ENCODE data around the gene ANO1.

DNA sequence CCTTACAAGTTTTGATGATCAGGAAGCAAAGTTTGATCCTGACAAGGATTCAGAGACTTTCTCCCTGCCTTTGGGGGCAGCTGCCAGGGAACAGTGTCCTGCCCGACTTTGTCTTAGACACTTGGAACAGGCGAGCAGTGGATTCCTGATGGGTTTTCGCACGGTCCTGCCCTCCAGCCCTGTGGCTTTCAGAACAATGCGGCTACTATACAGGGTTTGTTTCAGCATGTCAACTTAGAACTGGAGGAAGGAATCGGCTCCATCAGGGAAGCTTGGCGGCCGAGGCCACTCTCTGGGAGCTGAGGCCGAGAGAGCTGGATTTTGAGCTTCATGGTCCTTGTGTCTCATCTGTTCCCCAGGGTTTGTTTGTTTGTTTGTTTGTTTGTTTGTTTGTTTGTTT, 11.5 kb downstream of the ANO1 start:
- TF ChIP-seq, protein P1, sequence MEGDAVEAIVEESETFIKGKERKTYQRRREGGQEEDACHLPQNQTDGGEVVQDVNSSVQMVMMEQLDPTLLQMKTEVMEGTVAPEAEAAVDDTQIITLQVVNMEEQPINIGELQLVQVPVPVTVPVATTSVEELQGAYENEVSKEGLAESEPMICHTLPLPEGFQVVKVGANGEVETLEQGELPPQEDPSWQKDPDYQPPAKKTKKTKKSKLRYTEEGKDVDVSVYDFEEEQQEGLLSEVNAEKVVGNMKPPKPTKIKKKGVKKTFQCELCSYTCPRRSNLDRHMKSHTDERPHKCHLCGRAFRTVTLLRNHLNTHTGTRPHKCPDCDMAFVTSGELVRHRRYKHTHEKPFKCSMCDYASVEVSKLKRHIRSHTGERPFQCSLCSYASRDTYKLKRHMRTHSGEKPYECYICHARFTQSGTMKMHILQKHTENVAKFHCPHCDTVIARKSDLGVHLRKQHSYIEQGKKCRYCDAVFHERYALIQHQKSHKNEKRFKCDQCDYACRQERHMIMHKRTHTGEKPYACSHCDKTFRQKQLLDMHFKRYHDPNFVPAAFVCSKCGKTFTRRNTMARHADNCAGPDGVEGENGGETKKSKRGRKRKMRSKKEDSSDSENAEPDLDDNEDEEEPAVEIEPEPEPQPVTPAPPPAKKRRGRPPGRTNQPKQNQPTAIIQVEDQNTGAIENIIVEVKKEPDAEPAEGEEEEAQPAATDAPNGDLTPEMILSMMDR (IDR thresholded peaks at IDR 0.05), result no peak
- TF ChIP-seq POLR2A (IDR thresholded peaks at IDR 0.05), result no peak
